ENCODE measurements around the gene RTRAF.

The RTRAF gene

DNA sequence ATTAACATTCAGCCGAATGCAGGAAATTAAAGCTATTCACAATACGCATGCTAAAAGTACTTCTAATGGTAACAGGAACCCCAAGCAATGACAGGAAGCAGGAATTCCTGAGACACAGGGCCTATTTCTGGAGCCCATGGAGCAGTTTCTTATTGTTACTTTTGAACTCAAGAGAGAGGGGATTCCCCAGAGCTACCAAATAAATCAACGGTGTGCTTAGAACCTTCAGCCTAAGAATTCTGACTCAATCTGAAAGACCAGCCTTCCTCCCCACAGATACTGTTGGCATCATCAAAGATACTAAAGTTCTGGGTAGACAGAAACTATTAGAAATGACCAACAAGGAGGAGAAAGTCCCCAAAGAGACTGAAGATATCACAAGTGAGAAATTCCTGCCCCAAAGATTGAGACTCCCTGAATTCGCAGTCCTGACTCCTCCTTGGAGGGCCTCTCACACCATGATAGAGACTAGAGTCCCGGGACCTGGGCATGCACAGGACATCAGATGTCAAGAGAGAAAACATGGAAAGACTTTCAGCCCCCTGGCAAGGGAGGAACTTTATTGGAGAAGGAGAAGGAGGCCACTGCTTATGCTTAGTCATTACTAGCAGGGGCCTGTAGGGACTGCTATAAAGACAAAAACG, 32.7 kb downstream of the RTRAF start:
- DNase-seq: no peak

DNA sequence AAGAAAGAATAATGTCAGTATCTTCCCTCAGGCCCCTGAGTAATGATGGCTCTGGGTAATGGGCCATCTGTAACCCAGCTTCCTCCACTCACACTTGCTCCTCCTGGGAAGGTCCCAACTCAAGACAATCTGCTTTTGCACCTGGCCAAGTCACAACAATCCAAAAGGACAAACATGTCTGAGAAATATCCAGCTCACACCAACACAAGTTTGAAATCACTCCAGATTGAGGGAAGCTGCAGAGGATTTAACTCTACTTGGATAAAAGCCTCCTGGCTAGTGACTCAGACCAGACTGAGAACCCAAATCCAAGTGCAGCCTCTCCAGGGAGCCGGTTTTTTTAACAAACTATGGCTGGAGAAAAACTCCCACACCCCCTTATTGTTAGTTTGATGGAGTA, 34.2 kb downstream of the RTRAF start:
- DNase-seq: no peak

DNA sequence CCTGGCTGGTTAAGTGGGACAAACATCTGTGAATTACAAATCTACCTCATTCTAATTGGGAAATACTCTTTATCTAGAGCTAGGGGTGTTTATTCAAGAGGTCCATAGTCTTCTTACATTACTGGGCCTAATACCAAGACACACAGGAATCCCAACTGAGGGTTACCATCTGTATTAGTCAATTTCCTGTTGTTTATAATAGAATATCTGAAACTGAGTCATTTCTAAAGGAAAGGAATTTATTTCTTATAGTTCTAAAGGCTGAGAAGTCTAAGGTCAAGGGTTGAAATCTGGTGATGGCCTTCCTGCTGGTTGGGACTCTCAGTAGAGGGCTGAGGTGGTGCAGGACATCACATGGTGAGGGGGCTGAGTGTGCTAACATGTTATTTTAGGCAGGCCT, 36.0 kb downstream of the RTRAF start:
- no peak for DNase-seq

DNA sequence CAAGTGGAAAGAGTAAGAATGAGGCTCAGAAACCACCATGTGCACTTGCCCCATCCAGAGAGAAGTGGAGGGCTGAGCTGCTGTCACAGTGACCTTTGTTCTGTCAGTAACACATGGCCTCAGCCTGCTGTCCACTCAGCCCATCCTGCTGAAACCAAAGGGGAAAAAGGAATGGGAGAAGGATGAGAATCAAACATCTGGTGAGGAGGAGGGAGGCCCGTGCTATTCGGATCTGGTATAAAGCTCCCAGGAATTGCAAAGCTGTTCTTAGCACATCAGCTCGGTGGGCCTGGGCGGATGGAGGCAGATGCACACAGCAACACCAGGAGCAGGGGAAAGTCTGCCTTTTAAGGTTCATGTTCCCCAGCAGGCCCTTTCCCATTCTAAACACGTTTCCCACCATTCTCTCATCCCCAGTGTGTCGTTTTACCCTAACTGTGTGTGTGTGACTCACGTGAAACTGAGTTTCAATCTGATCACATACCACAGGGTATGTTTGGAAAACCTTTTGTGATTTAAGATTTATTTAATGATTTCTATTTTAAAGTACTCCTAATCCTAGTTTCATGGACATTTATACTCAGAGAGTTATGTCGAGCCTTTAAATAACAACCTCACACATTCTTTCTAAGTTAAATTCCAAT, 36.8 kb downstream of the RTRAF start:
- DNase-seq: no peak

DNA sequence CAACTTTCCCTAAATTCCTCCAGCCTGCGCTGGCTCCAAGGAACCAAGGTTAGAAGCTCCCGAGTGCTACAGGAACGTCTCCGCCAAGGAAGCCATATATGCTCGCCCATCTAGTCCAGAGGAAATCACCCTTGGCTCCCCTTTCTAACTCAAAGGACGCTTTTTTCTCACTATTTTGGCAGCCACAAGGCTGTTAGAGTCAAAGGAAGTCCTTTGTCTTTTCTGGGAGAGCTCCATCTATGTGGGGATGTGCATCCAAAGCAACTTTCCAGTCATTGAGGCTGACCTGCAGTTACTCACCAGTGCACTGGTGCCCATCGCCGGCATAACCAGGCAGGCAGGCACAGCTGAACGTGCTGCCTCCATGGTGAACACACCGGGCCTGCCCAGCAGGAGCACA, 37.6 kb downstream of the RTRAF start:
- no peak for DNase-seq

DNA sequence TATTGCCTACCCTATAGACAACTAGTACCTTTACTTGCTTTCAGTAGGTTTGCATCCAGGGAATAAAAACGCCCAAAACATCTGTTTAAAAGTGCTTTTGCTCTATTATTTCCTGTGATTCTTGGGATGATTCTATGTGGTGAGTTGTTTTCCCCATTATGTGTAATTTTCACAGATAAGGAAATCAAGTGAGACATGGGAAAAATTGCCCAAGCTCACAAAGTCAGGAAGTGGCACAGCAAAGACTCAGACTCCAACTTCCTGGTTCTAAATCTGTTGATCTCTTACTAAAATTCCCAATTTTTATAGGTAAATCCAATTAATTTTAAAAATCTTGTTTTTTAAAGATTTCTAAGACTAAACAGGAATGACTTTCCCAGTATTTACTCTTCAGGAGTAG, 40.5 kb downstream of the RTRAF start:
- DNase-seq: peak; percentile 8

DNA sequence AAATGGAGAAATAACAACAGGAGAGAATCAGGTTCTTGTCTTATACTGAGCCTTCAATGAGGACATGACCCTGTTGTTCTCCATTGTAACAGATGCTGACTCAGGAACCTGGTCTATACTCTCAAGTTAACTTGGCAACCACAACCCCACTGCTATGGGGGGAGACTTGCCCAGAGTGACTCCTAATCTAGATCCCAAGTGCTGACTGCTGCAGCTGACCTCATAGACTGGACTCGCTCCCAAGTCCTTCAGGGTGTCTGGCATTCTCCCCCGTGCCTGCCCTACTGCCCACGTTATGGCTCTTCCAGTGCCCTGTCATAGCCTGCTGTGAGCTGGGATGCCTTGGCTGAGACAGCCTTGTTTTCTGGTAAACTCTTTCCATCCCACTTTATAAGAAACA, 42.4 kb downstream of the RTRAF start:
- DNase-seq: no peak

DNA sequence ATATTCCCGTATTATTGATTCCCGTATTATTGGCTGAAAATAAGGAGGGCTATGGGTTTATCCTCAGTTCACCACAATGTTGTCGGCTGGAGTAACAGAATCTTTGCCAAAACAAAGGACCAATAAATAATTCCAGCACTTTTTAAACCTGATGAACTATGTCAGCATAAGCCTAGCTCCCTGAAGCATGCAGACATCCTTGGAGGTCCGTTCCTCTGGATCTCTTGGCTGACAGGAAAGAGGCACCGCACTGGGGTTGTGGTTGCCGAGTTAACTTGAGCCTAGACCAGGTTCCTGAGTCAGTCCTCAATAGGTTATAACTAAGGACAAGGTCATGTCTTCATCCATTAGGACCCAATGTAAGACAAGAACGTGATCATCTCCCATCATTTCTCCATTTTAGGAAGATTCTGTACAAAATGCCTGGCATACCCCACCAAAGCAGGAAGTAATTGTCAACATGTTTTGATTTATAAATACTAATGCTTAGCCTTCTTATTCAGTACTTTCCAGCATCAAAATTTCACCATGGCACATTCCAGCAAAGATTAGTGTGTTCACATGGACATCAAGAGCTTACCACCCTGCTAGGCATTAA, 43.0 kb downstream of the RTRAF start:
- no peak for DNase-seq

DNA sequence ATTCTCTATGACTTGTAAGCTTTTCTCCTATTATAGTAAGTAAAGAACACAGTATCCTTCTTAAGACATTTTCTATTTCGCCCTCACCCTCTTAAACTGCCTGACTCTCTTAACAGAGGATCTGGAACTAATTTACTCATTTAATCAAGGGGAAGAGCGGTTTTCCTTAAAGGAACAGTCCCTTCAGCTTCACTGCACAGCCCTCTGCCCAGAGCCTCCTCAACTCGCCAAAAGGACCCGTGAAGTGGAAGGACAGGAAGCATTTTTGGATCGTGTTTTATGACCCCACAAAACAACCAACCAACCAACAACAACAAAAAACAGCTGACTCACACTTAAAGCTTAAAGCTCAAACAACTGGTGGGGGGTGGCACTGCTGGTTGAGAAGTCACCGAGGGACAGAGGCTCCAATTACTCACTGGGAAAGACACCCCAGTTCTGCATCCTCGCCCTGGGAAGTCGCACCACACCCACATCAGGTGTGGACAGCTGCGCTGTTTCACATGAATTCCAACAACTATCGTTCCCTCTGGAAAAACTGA, 43.8 kb downstream of the RTRAF start:
- DNase-seq: no peak

DNA sequence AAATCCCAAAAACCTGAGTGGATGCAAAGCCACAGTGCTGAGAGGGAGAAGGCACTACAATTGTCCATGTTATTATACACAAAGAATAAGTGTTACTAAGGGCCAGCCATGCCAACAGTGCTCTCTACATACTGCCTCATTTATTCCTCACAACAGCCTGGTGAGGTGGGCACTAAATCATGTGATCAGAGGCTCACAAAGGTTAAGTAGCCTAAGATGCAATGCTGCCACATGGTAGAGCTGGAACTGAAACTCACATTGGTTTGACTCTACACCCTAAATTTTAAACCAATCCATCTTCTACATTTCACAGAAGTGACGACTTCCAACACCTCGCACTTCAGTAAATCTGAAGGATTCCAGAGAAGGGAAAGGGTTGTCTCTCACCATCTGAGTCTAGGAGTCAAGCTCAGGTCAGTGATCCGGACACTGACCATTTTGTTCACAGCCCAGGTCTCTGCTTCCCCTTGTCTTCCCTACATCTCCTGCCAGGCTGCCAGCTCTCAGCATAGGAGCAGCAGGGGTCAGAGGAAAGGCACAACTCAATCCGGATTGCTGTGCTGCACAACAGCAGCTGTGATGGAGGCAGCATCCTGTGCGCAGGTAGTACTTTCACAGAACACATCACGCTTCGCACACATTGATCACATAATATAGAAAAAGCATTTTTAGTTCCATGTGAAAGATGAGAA, 49.9 kb downstream of the RTRAF start:
- no peak for DNase-seq

DNA sequence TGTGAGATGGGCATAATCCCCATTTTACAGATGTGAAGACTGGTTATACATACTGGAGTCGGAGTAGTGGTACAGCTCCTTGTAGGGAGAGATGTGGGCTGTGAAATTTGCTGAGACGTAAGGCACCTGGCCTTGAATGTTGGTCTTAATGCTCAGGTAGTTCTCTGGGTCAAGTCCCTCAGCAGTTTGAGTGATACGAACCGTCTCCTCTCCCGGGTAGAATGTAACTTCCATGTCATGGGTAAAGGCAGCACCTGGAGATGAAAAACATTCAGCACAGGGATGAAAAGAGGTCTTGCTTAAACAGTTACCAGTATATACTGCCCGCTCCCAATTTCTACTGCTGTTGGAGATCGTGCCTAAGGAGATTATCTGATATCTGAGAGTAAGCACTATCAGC, 51.3 kb downstream of the RTRAF start:
- no peak for DNase-seq

DNA sequence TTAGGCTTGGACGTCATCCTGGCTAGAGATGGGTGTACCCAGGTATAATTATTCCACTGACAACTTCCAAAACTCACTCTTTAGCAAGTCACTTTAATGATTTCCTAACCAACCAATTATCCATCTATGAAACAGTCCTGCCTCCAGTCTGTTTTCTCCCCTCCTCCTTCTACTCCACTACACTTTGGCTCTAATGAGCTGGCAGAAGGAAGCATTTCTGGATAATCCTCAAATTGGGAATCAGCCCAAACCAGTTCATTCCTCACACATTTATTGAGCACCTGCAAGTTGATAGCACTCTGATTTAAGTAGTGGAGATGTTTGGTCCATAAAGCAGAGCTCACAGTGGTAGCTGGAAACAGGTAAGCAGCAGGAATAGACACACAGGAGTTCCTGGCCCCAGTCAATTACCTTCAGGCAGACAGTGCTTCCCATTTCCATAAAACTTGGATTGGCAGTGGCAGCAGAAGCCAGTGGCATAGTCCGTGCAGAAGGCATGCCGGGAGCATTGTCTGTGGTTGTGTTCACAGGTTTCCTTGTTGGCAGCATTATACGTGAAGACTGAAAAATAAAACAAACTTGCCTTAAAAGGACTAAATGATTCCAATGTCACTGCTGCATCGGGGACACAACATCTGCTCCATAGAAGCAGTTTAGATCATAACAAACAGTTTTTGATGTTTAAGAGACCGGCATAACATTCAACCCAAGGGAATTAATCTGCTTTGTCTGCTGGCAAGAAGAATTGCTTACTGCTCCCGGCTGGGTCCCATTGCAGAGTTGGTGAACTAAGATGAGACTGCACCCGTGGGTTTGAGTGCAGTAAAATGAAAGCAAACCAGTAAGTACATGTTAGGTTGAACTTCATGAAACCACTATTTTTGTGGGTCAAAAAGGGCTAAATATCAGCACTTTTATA, 53.3 kb downstream of the RTRAF start:
- no peak for DNase-seq

DNA sequence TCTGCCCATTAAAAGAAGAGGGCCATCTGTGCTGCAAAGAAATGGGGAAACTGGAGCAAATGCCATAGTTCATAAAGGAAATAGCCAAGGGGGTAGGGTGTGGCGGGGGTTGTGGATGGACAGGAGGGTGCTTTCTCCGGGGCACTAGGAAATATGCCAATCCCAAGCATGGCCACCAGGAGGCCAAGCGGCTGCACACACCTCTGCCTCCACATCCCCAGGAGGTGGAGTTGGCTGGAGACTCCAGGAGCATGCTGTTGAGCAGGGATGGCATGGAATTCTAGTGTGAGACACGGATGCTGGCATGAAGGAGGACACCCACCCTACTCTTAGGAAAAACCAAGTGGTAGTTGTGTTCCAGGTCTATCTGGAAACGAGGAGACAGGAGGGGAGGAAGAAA, 54.3 kb downstream of the RTRAF start:
- DNase-seq: peak; percentile 23

DNA sequence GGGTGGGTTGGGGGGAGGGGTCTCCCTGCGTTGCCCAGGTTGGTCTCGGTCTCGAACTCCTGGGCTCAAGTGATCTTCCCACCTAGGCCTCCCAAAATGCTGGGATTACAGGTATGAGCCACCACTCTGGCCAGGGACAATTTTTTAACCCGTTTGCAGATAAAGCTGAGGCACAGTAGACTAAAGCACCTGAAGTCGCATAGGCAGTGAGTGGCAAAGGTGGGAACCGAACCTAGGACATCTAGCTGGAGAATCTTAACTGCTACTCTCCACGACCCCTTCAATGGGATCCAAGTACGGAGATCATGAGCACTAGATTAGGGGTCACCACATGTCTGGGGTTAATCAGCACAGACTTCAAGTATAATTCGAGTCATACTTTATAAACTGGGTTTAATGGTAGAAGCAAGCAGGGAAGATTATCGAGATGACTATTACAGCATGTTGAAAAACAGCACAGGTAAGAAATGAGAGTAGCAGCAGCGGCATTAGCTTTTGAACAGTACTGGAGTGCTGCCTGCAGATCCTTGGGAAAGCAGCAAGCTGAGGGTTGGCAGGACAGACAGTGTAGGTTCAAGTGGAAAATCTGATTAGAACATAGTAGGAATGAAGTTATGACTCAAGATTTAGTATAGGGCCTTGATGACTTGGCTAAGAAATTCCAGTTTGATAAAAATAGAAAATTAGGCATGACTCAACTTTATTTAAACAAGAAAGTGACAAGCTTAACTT, 55.6 kb downstream of the RTRAF start:
- no peak for DNase-seq

DNA sequence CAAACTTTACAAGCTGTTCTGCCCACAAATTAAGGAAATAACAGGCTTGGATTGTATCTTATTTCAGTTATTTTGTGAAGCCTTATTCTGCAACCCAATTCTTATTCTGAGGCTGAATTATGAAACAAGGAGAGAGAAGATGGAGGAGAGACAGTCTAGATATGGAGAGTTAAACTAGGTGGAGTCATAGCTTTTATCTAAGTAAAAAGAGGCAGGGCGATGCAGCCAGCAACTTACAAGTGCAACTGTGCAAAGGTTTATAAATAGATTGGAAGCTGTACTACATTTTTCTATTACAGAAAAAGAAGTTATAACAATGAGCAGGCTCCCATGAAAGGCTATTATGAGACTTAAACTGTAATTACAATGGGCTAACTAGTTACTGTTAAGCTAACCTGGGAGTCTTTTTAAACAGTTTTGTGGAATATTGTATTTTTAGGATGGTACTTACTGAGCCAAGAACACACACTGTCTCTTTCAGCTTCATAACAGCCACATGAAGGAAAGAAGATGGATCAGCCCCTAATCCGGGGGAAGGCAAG, 57.1 kb downstream of the RTRAF start:
- no peak for DNase-seq

DNA sequence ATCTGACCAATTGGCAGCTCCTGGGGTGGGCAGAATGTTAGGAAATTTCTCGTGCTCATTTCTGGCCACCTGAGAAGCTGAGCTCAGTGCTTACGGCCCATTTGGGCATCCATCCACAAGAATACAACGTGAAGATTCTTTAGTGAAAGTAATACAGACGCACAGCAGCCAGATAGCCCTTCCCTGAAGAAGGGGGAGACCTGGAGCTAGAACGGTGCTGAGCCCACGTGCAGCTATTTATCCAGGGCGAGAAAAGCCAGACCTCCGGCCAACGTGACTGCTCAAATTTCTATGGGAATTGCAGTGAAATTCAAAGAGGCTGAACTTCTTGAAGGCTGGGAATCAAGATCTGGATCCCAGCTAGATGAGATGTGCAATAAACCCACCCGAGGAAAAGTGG, 58.8 kb downstream of the RTRAF start:
- DNase-seq: no peak

DNA sequence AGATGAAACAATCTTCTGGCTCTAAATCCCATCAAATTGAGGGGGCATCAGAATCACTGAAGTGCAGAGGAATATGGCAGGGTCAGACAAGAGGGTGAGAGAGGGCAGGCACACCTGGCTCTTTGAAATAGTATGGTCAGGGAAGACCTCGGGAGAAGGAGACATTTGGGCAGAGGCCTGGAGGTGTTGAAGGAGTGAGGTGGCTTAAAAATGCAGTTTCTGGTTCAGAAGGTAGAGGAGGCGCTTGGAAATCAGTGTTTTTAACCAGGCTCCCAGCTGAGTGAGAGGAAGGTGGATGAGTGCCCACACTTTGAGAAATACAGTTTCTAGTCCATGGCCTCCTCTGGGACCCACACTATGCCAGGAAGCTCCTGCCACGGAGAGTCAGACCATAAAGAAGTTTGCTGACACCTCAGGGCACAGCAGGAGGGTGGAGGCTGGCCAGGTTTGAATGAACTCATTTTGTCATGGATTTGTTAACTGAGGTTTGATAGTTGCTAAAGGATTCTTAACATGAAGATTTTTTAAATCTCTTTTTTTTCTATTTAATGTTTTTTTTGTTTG, 59.4 kb downstream of the RTRAF start:
- no peak for DNase-seq

DNA sequence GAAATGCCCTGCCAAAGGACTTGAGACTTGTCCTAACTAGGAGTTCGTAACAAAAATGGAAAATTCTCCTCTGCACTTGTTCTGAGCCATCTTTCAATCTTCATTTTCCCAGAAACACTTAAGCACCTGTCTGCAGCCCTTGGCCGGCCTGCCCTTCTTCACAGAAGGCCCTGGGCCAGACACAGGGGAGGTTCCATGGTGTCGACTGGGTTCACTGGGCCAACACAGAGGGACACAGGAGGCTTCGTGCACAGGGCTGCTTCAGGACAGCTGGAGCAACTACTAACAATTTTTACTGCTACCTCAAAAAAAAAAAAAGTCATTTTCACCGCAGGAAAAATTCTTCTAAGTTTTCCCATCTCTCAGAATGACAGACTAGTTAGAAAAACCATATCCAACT, 59.9 kb downstream of the RTRAF start:
- DNase-seq: no peak

DNA sequence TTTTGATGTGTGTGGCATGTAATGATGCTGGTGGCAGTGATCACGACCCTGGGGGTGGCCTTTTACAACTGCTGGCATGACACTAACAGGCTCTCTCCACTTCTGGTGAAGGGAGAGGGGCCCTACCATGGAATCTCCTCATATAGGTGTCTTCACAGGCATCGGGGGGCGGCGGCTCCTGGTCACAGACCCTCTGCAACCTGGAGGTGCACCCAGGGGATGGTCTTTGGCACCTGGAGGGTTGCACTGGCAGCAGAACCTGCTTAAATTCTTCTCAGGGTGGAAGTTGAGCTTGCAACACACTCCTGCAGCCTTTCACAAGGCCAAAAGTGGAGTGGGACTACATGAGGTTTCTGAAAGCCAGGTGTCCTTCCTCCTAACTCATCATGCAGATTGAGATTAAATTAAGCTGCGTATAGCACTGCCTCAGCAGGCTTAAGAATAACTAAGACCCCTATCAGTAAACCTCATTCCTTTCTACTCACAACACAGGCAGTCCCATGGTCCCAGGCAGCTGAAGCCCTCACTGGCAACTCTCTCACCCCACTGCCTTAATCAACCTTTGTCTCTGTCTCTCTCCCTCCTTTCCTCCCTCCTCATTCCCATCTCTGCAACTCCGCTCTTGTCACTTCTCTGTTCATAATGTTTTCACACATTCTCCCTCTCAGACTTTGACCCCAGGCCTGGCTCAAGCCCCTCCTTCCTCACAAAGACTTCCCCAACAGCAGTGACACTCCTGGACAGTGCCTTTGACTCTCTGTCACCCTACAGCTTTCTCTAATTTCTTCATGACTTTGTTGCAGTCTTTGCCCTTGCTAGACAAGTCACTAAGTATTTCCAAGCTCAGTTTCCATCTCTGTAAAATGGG, 60.6 kb downstream of the RTRAF start:
- no peak for DNase-seq

DNA sequence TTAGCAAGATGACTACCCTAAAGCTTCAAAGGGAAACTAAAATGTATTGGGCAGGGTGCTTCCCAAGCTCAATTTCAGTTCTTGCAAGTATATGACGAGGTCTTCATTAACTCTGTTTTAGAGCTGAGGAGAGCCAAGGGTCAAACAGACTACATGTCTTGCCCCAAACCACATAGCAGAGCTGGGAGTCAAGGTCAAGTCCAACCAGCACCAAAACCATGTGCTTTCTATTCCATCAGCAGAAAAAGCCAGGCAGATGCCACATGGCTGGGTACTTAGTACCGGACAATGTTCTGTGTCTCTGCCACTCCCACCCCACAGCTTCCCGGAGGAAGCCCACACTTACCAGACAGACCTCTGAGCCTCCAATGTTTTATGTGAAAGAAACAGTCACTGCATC, 61.9 kb downstream of the RTRAF start:
- DNase-seq: no peak
